Lower lobe of right lung (tissue), 2 donors: ENCODE measurements around the gene C2CD4C. TPM values are rescaled to one million over a fixed set of nuclear protein-coding genes. Genes with fewer than 3 reads are reported as not detected.

Experiments used
- ATAC-seq, 2 donors: fragments of 200-7000 bp; cut with Tn5 transposase; one replicate each; pipeline ENCODE4 v1.9.1; 2020 to 2022; ENCODE audit warnings: mild to moderate bottlenecking in 2 of 2, moderate library complexity in 2 of 2
- DNase-seq: peaks from one replicate; pipeline ENCODE4 v3.0.0-alpha.2; 2020
- H3K27ac ChIP-seq: fragments of 200-600 bp; one replicate; pipeline ENCODE4 v1.8.0; 2022
- H3K27me3 ChIP-seq: fragments of 200-600 bp; one replicate; pipeline ENCODE4 v1.8.0; 2022; ENCODE audit warnings: low read depth
- H3K36me3 ChIP-seq: fragments of 200-600 bp; one replicate; pipeline ENCODE4 v1.8.0; 2022; ENCODE audit warnings: mild to moderate bottlenecking
- H3K4me1 ChIP-seq: fragments of 200-600 bp; one replicate; pipeline ENCODE4 v1.8.0; 2022
- H3K4me3 ChIP-seq: fragments of 200-600 bp; one replicate; pipeline ENCODE4 v1.8.0; 2022; ENCODE audit warnings: mild to moderate bottlenecking
- H3K9me3 ChIP-seq: fragments of 200-600 bp; one replicate; pipeline ENCODE4 v1.8.0; 2022
- intact Hi-C: fragments of 100-400 bp; cut with DNase I; formaldehyde crosslinking; loops from one replicate; pipeline ENCODE4 v1.11.0; 2022
- total RNA-seq: library from RNA; stranded (reverse); fragmentation: NEBNext Ultra II Directional; extraction: Animal tissue kit (Norgen Biotek cat#: 25700); gene quantifications from one replicate; pipeline ENCODE4 v1.2.1, GENCODE V29; 2021
- TF ChIP-seq, protein P1 (sequence below): fragments of 200-600 bp; IDR thresholded peaks from one replicate; pipeline ENCODE4 v1.8.0; 2022; ENCODE audit warnings: antibody characterized with exemption, mild to moderate bottlenecking
- donor health status: DM: no; HTN: yes; CAD: no; lungs with severe emphysema.

C2CD4C gene
- total RNA-seq, 1 donor from 2014 or later, result 2.2 TPM

- peaks cover 74% of the 10 kb centered on the region for H3K27me3 ChIP-seq
- DNase-seq (no peak), ATAC-seq (no peak)
- no peak overlapping the region for H3K4me3 ChIP-seq
- no peaks in the 10 kb centered on the region for H3K36me3 ChIP-seq
- H3K4me1 ChIP-seq, result peaks cover 17% of the 10 kb centered on the region
- H3K27ac ChIP-seq, result no peak overlapping the region
- intact Hi-C loops, result no loop called here
- TF ChIP-seq, protein P1, sequence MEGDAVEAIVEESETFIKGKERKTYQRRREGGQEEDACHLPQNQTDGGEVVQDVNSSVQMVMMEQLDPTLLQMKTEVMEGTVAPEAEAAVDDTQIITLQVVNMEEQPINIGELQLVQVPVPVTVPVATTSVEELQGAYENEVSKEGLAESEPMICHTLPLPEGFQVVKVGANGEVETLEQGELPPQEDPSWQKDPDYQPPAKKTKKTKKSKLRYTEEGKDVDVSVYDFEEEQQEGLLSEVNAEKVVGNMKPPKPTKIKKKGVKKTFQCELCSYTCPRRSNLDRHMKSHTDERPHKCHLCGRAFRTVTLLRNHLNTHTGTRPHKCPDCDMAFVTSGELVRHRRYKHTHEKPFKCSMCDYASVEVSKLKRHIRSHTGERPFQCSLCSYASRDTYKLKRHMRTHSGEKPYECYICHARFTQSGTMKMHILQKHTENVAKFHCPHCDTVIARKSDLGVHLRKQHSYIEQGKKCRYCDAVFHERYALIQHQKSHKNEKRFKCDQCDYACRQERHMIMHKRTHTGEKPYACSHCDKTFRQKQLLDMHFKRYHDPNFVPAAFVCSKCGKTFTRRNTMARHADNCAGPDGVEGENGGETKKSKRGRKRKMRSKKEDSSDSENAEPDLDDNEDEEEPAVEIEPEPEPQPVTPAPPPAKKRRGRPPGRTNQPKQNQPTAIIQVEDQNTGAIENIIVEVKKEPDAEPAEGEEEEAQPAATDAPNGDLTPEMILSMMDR, result no peak
- H3K9me3 ChIP-seq, result no peaks in the 10 kb centered on the region
Measured at GRCh38 chr19:405121-405965, 3.6 kb downstream of the C2CD4C start.

DNA sequence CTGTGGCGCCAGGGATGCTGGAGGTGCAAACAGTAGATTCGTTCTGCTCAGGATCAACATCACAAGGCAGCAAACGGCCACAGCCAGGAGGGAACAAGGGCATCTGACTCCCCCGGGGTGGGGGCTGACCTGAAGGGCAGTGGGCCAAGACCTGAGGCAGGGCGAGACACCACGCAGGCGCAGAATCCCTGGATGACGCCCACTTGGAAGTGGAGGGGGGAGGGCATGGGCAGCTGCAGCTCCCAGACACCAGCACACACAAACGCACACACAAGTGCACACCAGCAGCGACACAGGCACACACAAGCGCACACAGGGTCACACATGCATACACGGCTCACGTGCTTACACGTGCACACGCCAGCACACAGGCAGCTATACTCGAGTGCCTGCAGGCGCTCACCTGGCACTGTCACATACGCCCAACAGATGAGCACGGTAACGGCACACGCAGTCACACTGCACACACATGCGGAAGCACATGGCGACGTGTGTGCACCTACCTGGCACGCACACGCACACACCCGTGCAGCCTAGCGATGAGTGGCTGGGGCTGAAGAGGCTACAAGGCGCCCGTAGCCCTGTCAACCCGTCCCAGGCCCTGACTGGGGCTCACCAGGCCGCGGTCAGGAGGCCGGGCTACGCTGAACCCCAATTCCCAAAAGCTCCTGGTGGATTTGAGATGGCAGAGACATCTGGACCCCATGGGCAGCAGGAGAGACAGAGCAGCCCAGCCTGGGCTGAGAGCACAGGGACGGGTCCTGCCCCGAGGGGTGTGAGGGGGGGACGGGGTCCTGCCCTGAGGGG lies 5.5 kb downstream of the C2CD4C start:
- Histone ChIP-seq H3K27ac (no peak overlapping the region), H3K36me3 (no peaks in the 10 kb centered on the region), H3K4me3 (no peak overlapping the region), H3K9me3 (no peaks in the 10 kb centered on the region), H3K4me1 (peaks cover 4% of the 10 kb centered on the region), H3K27me3 (peaks cover 62% of the 10 kb centered on the region)
- no peak for ATAC-seq
- intact Hi-C loops, result no loop called here
- DNase-seq, result no peak
- TF ChIP-seq, protein P1, result no peak

GRCh38 chr19:402786-403185 lies 6.2 kb downstream of the C2CD4C start:
- TF ChIP-seq, protein P1, result no peak

GRCh38 chr19:401866-402511 lies 7.0 kb downstream of the C2CD4C start:
- peak; percentile 41 for DNase-seq
- intact Hi-C loops, result no loop called here
- Histone ChIP-seq H3K36me3 (no peaks in the 10 kb centered on the region), H3K9me3 (no peaks in the 10 kb centered on the region), H3K4me3 (peak overlapping the region; percentile 5), H3K27ac (no peak overlapping the region), H3K4me1 (no peaks in the 10 kb centered on the region), H3K27me3 (peaks cover 47% of the 10 kb centered on the region)
- TF ChIP-seq, protein P1, result no peak
- no peak for ATAC-seq

More at GRCh38 chr19:402786-403185, 6.2 kb downstream of the C2CD4C start:
- ATAC-seq (no peak), DNase-seq (no peak)
- H3K27ac ChIP-seq, result no peak overlapping the region
- H3K9me3 ChIP-seq, result no peaks in the 10 kb centered on the region
- no peaks in the 10 kb centered on the region for H3K4me1 ChIP-seq
- peaks cover 55% of the 10 kb centered on the region for H3K27me3 ChIP-seq
- no peaks in the 10 kb centered on the region for H3K36me3 ChIP-seq
- intact Hi-C loops, result no loop called here
- no peak overlapping the region for H3K4me3 ChIP-seq
